Astrocyte of the cerebellum (primary cell): ENCODE measurements around the gene SMIM32.

Source experiments
- DNase-seq: peaks from one replicate; pipeline ENCODE4 v3.0.0-alpha.2; 2011; ENCODE audit warnings: low read depth
- H3K4me3 ChIP-seq: 2 replicates; pipeline ENCODE4 v1.5.1; 2011; ENCODE audit warnings: mild to moderate bottlenecking, low read depth, low read length, moderate library complexity
- CTCF ChIP-seq: IDR thresholded peaks from 2 replicates; pipeline ENCODE4 v1.5.1; 2012; ENCODE audit warnings: low read length, low read depth, moderate library complexity, mild to moderate bottlenecking; ENCODE audit errors: missing control alignments
- in situ Hi-C: cut with HindIII; loops from 2 replicates; pipeline ENCODE4 v1.10.0; 2017; ENCODE audit warnings: low sequenced_read_pairs

The SMIM32 gene

GRCh38 chr5:136232316-136232715 lies 39.4 kb upstream of the SMIM32 start:
- in situ Hi-C loops, result no loop called here
- no peak for TF ChIP-seq CTCF
- no peak for DNase-seq
- H3K4me3 ChIP-seq, result no peak overlapping the region

- in situ Hi-C loops, result no loop called here
- DNase-seq, result no peak
- H3K4me3 ChIP-seq, result no peak overlapping the region
- TF ChIP-seq CTCF, result no peak
Observed at GRCh38 chr5:136230176-136230575, 37.2 kb upstream of the SMIM32 start.

GRCh38 chr5:136228136-136228757 lies 35.3 kb upstream of the SMIM32 start:
- no peak for DNase-seq
- H3K4me3 ChIP-seq, result no peak overlapping the region
- no peak for TF ChIP-seq CTCF
- in situ Hi-C loops, result no loop called here

GRCh38 chr5:136226401-136226800 lies 33.4 kb upstream of the SMIM32 start:
- in situ Hi-C loops, result no loop called here
- no peak overlapping the region for H3K4me3 ChIP-seq
- no peak for DNase-seq
- no peak for TF ChIP-seq CTCF

GRCh38 chr5:136225796-136226195 lies 32.8 kb upstream of the SMIM32 start:
- no peak overlapping the region for H3K4me3 ChIP-seq
- no peak for DNase-seq
- in situ Hi-C loops, result no loop called here
- TF ChIP-seq CTCF, result no peak

GRCh38 chr5:136222580-136223235 lies 29.7 kb upstream of the SMIM32 start:
- TF ChIP-seq CTCF, result no peak
- H3K4me3 ChIP-seq, result no peak overlapping the region

GRCh38 chr5:136221340-136221739 lies 28.4 kb upstream of the SMIM32 start:
- TF ChIP-seq CTCF, result no peak
- no peak for DNase-seq
- H3K4me3 ChIP-seq, result no peak overlapping the region
- in situ Hi-C loops, result no loop called here

More at GRCh38 chr5:136222580-136223235, 29.7 kb upstream of the SMIM32 start:
- in situ Hi-C loops, result no loop called here
- DNase-seq, result no peak
